Hematopoietic multipotent progenitor cell (in vitro differentiated cells): ENCODE results near the gene DOK4. TPM values are rescaled to one million over a fixed set of nuclear protein-coding genes. Genes with fewer than 3 reads are reported as not detected.

Experiments
- DNase-seq, 3 donors: peaks; one replicate each; pipeline ENCODE4 v3.0.0-alpha.2; 2011 to 2015; ENCODE audit warnings: low read depth in 2 of 3, low spot score in 2 of 3
- total RNA-seq: library from RNA; depleted of rRNA; stranded (reverse); fragments of >200 nt; gene quantifications from one replicate; pipeline ENCODE4 v1.2.3, GENCODE V29; 2012

The DOK4 gene
- 17.0 TPM for total RNA-seq

GRCh38 chr16:57485916-57486857, at the start of gene DOK4:
DOK4 (minus strand) TSS chr16:57486493; CDS start chr16:57479507, 6,986 bp downstream.
- DNase-seq, result peak; percentile 50 to 67 (median 64)

GRCh38 chr16:57535680-57536305, 49.5 kb upstream of the DOK4 start:
- DNase-seq, result peak; percentile 86 to 95 (median 91)

GRCh38 chr16:57534881-57535658, 48.8 kb upstream of the DOK4 start:
- no peak for DNase-seq

- no peak for DNase-seq
Measured at GRCh38 chr16:57534337-57534880, 48.1 kb upstream of the DOK4 start.

- peak; percentile 17 to 51 (median 41) for DNase-seq
Measured at GRCh38 chr16:57533431-57534336, 47.4 kb upstream of the DOK4 start.

- no peak for DNase-seq
Measured at GRCh38 chr16:57532266-57532625, 46.0 kb upstream of the DOK4 start.

- no peak for DNase-seq
Measured at GRCh38 chr16:57531635-57532265, 45.5 kb upstream of the DOK4 start.

GRCh38 chr16:57531253-57531575, 44.9 kb upstream of the DOK4 start:
- DNase-seq, result no peak

GRCh38 chr16:57530522-57531252, 44.4 kb upstream of the DOK4 start:
- peak in 1 of 3 donors; percentile 44 for DNase-seq

GRCh38 chr16:57530104-57530521, 43.8 kb upstream of the DOK4 start:
- DNase-seq, result peak; percentile 26 to 85 (median 84)

GRCh38 chr16:57529391-57530103, 43.3 kb upstream of the DOK4 start:
- DNase-seq, result no peak

GRCh38 chr16:57528499-57529390, 42.5 kb upstream of the DOK4 start:
- no peak for DNase-seq

- no peak for DNase-seq
Measured at GRCh38 chr16:57527610-57528360, 41.5 kb upstream of the DOK4 start.

- no peak for DNase-seq
Measured at GRCh38 chr16:57527027-57527426, 40.7 kb upstream of the DOK4 start.

GRCh38 chr16:57526498-57526897, 40.2 kb upstream of the DOK4 start:
- no peak for DNase-seq

- DNase-seq, result no peak
Measured at GRCh38 chr16:57525761-57526160, 39.5 kb upstream of the DOK4 start.
